H54 (cell line): ENCODE results near the gene USH2A.

Source experiments
- DNase-seq: peaks from one replicate; pipeline ENCODE4 v3.0.0; 2011; ENCODE audit warnings: low spot score, mixed read lengths; ENCODE audit not compliant: insufficient read length
- FAIRE-seq: peaks from 3 replicates; lab custom pipeline; 2011; peaks lifted over from hg19 to GRCh38; lab: Jason Lieb, UNC
- POLR2A ChIP-seq: IDR thresholded peaks from 2 replicates; pipeline ENCODE4 v1.6.1; 2011; ENCODE audit warnings: low read depth, mild to moderate bottlenecking, low read length

The USH2A gene

GRCh38 chr1:215661033-215661432, 762.2 kb downstream of the USH2A start:
- DNase-seq (no peak), FAIRE-seq (no peak)
- no peak for TF ChIP-seq POLR2A

GRCh38 chr1:215660259-215660658, 763.0 kb downstream of the USH2A start:
- DNase-seq (no peak), FAIRE-seq (no peak)
- no peak for TF ChIP-seq POLR2A

- no peak for FAIRE-seq
- DNase-seq = no peak
- TF ChIP-seq POLR2A = no peak
These were observed 766.2 kb downstream of the USH2A start for GRCh38 chr1:215657047-215657446.

- TF ChIP-seq POLR2A = no peak
- FAIRE-seq (no peak), DNase-seq (no peak)
These were observed 770.9 kb downstream of the USH2A start for GRCh38 chr1:215652371-215652770.

- no peak for TF ChIP-seq POLR2A
- no peak for DNase-seq
- no peak for FAIRE-seq
These were observed 771.4 kb downstream of the USH2A start for GRCh38 chr1:215651867-215652266.

GRCh38 chr1:215650446-215651149, 772.6 kb downstream of the USH2A start:
- DNase-seq (no peak), FAIRE-seq (no peak)
- TF ChIP-seq POLR2A = no peak

GRCh38 chr1:215648957-215649356, 774.3 kb downstream of the USH2A start:
- DNase-seq = no peak
- TF ChIP-seq POLR2A = no peak
- FAIRE-seq = no peak

GRCh38 chr1:215647738-215648137, 775.5 kb downstream of the USH2A start:
- DNase-seq (no peak), FAIRE-seq (no peak)
- TF ChIP-seq POLR2A = no peak

GRCh38 chr1:215645861-215646260, 777.4 kb downstream of the USH2A start:
- no peak for DNase-seq
- no peak for FAIRE-seq
- TF ChIP-seq POLR2A = no peak

GRCh38 chr1:215645182-215645581, 778.1 kb downstream of the USH2A start:
- no peak for FAIRE-seq
- no peak for DNase-seq
- TF ChIP-seq POLR2A = no peak

- FAIRE-seq (no peak), DNase-seq (no peak)
- no peak for TF ChIP-seq POLR2A
These were observed 779.5 kb downstream of the USH2A start for GRCh38 chr1:215643592-215644321.

GRCh38 chr1:215640429-215641148, 782.7 kb downstream of the USH2A start:
- FAIRE-seq = no peak
- DNase-seq = no peak
- no peak for TF ChIP-seq POLR2A

- FAIRE-seq = no peak
- DNase-seq = no peak
- TF ChIP-seq POLR2A = no peak
These were observed 786.1 kb downstream of the USH2A start for GRCh38 chr1:215637041-215637573.
